Measurements from ENCODE around the gene DNAH3.
A peak's percentile ranks its signal among the peaks of the same experiment; 100 is the strongest.
"Not testable (repeated sequence)": the region's sequence is repeated elsewhere in the genome, so short reads cannot be mapped to it uniquely, and the experiment has no call there.

DNAH3 gene

DNA sequence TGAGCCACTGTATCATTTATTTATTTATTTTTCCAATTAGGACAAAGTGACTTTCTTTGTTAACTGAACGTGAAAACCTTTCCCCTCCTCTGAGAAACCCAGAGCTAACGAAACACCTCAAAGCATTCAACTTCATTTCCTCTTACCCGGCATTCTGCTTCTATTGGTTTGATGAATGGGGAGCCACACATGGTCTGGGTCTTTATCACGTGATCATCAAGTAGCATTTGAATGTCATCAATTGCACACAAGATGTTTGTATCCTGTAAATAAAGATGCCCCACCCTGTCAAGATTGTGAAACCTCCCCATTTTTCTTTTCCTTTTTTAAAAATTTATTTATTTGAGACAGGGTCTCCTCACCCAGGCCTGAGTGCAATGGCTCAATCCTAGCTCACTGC is 80.1 kb downstream of the DNAH3 start:
- DNase-seq (ENCODE audit: low read depth) = no peak

DNA sequence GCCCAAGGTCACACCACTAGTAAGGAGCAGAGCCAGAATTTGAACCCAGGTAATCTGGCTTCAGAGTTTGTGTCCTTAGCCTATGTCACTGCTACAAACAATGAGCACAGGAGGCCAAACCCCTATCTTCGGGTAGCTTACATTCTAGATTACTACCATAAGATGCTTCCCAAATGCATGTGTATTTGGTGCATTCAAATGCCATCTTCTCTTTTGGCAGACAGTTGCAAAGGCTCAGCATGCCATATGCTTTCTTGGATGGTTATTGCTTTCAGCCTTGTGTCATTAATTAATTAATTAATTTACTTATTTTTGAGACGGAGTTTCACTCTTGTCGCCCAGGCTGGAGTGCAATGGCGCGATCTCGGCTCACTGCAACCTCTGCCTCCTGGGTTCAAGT is 80.7 kb downstream of the DNAH3 start:
- DNase-seq (ENCODE audit: low read depth) = no peak

DNA sequence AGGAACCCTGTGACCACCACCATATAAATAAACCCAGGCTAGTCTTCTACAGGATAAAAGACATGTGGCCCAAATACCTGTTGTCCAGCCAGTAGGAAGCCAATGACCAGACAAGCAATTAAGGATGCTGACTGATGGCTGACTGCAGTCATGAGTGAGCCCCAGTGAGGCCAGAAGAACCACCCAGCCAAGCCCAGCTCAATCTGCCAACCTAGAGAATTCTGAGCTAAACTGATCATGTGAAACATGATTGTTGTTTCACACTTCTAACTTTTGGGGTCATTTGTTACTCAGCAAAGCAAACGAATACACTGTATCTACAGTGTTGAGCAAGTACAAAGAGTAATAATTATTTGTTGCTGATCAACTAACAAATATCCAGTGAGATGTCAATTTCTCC is 86.4 kb downstream of the DNAH3 start:
- DNase-seq (ENCODE audit: low read depth) = no peak

DNA sequence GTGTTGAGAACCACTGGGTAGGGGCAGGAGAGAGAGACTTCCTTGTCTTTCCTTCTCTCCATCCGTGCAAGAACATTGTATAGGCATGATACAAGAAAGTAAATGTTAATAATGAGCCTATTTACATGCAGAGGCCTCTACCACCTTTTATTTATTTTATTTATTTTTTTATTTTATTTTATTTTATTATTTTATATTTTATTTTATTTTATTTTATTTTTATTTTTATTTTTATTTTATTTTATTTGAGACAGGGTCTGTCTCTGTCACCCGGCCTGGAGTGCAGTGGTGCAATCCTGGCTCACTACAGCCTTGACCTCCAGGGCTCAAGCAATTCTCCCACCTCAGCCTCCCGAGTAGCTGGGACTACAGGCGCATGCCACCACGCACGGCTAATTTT is 87.3 kb downstream of the DNAH3 start:
- not testable (repeated sequence) for DNase-seq (ENCODE audit: low read depth)

DNA sequence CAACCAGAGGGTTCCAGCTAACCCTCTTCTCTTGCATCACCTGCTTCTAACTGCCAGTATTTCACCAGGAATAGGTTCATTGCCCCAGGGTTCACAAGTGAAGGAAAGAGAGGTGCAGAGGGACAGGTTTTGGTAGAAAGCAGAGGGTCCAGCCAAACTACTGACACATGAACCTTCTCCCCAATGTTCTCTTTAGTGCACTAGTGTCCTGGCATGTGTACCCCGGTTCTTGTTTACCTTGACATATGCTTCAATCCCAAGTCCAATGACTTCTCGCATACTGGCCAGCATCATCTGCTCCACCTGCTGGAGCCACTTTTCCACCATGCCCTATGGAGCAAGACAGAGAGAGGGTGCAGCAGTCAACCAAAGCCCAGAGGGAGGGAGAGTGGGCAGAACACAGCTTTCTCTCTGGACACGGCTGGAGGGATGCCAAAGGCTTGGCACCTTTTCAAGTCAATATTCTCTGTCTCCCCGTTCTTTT is 90.6 kb downstream of the DNAH3 start:
- no peak for DNase-seq (ENCODE audit: low read depth)

- DNase-seq (ENCODE audit: low read depth) = no peak
Observed at GRCh38 chr16:21057875-21058274, 92.8 kb downstream of the DNAH3 start.

DNA sequence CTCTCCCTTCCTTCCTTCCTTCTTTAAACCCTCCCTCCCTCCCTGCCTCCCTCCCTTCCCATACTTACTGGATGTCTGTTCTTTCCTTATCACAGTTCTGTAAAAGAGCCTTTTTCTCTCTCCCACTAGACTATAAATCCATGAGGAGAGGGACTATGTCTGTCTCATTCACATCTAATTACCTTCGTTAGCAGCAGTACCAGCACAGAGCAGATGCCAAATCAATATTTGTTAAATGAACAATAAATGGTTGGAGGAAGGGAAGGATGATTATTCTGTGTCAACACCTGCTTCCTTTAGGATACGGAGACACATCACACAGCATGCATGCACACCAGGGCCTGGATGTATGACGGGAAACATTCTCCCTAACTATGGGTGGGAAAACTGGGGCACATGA is 94.2 kb downstream of the DNAH3 start:
- DNase-seq (ENCODE audit: low read depth) = no peak

DNA sequence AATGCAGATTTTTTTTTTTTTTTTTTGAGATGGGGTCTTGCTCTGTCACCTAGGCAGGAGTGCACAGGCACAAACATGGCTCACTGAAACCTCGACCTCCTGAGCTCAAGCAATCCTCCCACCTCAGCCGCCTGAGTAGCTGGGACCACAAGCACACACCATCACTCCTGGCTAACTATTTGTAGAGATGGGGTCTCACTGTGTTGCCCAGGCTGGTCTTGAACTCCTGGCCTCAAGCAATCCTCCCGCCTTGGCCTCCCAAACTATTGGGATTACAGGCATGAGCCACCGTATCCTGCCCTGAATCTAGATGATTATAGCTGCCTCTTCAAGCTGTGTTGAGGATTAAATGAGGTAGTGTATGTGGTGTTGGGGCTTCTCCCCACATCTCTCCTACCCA is 94.9 kb downstream of the DNAH3 start:
- not testable (repeated sequence) for DNase-seq (ENCODE audit: low read depth)

DNA sequence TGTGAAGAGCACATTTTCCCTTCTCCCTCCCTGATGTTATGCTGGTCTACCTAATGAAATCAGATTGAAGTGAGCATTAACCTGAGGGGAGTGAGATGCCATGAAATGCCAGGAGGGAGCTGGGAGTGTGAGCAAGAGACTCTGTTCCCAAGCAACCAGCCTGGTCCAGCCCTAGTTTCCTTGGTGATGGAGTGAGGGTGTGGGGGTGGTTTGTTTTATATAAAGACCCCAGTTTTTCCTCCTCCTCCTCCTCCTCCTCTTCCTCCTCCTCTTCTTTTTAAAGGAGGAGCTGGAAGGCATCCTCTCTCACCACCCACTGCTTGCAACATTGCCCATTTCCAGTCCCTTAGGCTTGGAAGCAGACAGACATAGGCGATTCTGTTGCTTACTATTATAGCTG is 97.1 kb downstream of the DNAH3 start:
- no peak for DNase-seq (ENCODE audit: low read depth)

DNA sequence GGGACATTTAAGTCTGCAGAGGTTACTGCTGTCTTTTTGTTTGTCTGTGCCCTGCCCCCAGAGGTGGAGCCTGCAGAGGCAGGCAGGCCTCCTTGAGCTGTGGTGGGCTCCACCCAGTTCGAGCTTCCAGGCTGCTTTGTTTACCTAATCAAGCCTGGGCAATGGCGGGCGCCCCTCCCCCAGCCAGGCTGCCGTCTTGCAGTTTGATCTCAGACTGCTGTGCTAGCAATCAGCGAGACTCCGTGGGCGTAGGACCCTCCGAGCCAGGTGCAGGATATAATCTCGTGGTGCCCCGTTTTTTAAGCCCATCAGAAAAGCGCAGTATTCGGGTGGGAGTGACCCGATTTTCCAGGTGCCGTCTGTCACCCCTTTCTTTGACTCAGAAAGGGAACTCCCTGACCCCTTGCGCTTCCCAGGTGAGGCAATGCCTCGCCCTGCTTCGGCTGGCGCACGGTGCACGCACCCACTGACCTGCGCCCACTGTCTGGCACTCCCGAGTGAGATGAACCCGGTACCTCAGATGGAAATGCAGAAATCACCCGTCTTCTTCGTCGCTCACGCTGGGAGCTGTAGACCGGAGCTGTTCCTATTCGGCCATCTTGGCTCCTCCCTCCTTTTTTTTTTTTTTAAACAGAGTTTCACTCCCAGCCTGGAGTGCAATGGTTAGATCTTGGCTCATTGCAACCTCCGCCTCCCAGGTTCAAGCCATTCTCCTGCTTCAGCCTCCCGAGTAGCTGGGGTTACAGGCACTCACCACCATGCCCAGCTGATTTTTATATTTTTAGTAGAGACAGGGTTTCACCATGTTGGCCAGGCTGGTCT is 102.3 kb downstream of the DNAH3 start:
- not testable (repeated sequence) for DNase-seq (ENCODE audit: low read depth)

- no peak for DNase-seq (ENCODE audit: low read depth)
Observed at GRCh38 chr16:21038197-21038596, 112.4 kb downstream of the DNAH3 start.

- DNase-seq (ENCODE audit: low read depth) = no peak
Observed at GRCh38 chr16:21037736-21038135, 112.9 kb downstream of the DNAH3 start.

- no peak for DNase-seq (ENCODE audit: low read depth)
Observed at GRCh38 chr16:21037168-21037567, 113.5 kb downstream of the DNAH3 start.

DNA sequence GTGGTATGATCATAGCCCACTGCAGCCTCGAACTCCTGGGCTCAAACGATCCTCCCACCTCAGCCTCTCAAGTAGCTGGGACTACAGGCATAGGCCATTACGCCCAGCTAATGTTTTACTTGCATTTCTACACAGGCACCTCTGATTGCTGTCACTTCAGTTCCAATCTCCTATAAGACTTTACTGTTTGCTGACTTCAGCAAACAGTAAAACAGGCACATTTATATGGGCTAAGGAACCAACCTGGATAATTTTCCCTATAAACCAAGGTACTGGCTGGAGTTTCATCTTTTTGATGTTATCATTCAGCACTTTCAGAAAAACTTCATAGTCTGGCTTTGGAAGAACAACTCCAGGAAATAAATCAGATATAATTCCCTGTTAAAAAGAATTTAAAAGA is 114.2 kb downstream of the DNAH3 start:
- DNase-seq (ENCODE audit: low read depth) = no peak

GRCh38 chr16:21033704-21034103 is 116.9 kb downstream of the DNAH3 start:
- DNase-seq (ENCODE audit: low read depth) = no peak

GRCh38 chr16:21033264-21033663 is 117.4 kb downstream of the DNAH3 start:
- DNase-seq (ENCODE audit: low read depth) = no peak

- no peak for DNase-seq (ENCODE audit: low read depth)
Observed at GRCh38 chr16:21028728-21029127, 121.9 kb downstream of the DNAH3 start.

GRCh38 chr16:21026846-21027245 is 123.8 kb downstream of the DNAH3 start:
- DNase-seq (ENCODE audit: low read depth) = no peak

DNA sequence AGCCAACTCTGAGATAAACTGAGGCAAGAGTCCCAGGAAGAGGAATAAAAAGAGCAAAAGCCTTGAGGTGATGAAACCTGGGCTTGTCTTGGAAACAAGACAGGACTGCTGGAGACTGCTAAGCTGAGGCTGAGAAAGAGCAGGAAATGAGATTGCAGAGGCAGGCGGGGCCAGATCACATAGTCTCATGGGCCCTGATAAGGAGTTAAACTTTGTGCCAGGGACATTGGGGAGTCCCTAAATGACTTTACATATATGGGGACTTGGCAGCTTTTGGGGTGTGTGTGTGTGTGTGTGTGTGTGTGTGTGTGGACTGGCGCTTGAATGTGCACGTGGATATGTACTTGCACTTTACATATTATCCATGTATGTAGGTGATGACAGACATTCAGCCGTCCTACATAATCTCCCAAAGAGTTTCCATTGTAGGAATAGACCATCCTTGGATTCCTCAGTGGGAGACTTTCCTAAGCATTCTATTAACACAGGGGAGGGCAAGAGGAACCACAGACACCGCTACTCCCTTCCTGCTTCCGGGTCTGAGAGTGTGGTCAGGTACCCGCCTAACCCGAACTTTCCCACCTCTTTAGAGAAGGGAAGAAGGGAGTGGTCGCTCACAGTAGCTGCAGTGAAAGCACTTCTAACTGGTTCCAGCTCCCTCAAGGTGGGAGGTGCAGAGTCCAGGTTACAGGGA is 127.0 kb downstream of the DNAH3 start:
- no peak for DNase-seq (ENCODE audit: low read depth)

DNA sequence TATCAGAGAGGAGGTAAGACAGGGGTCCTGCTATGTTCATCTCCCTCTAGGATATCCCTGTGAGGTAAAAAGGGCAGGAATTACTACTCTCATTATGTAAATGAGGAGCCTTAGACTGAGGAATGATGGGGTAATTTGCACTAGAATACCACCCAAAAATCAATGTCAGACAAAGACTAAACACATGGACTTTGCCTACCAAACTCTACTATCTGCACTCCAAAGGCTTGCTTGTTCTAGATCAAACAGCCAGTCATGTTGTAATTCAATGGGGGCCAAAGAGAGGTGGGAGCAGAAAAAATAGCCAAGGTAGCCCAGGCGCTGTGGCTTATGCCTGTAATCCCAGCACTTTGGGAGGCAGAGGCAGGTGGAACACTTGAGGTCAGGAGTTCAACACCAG is 129.3 kb downstream of the DNAH3 start:
- no peak for DNase-seq (ENCODE audit: low read depth)

- no peak for DNase-seq (ENCODE audit: low read depth)
Observed at GRCh38 chr16:21009815-21010214, 140.8 kb downstream of the DNAH3 start.

GRCh38 chr16:21005008-21005407 is 145.6 kb downstream of the DNAH3 start:
- no peak for DNase-seq (ENCODE audit: low read depth)

DNA sequence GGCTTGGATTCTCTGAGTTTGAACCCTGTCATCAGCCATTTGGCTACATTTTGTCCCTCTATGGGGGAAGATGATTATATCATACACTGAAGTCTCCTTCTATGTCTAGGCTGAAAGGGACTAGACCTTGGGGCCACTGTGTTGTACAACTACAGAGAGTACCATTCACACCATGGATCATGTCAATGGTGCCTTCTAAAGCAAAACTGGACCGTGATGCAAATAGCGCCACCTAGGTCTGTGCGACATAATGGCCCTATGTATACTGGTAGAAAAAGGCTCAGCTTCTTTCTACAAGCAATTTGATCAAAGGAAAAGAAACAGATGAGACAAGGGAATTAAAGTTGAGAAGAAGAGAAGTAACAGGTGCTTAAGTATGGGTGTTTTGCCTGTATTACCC is 149.4 kb downstream of the DNAH3 start:
- peak; percentile 3 for DNase-seq (ENCODE audit: low read depth)

- no peak for DNase-seq (ENCODE audit: low read depth)
Observed at GRCh38 chr16:20997147-20997546, 153.5 kb downstream of the DNAH3 start.

All from fibroblast of the conjunctiva (primary cell).